ENCODE results near the gene KSR1.
"Not testable (repeated sequence)": the region's sequence is repeated elsewhere in the genome, so short reads cannot be mapped to it uniquely, and the experiment has no call there.

- not testable (repeated sequence) for TF ChIP-seq CTCFL (IDR thresholded peaks at IDR 0.05; ENCODE audit: borderline replicate concordance, insufficient read depth, low read depth, low read length, poor library complexity, severe bottlenecking); E4F1 (CRISPR knock-in tag; IDR thresholded peaks at IDR 0.05; ENCODE audit: borderline replicate concordance); JUND (IDR thresholded peaks at IDR 0.05; ENCODE audit: borderline replicate concordance, low read depth, low read length); JUND (tag; IDR thresholded peaks at IDR 0.05; ENCODE audit: borderline replicate concordance, low read depth, low read length)
These were observed 192.9 kb downstream of the KSR1 start for GRCh38 chr17:27649111-27649571.
